GM23338 (cell line): Measurements from ENCODE around the gene CTAGE8. TPM values are rescaled to one million over a fixed set of nuclear protein-coding genes. Genes with fewer than 3 reads are reported as not detected.
A peak's percentile ranks its signal among the peaks of the same experiment; 100 is the strongest.
"Not testable (repeated sequence)": the region's sequence is repeated elsewhere in the genome, so short reads cannot be mapped to it uniquely, and the experiment has no call there.

ENCODE experiments used
- ATAC-seq: fragments of 200-7000 bp; cut with Tn5 transposase; 3 replicates; pipeline ENCODE4 v1.9.1; 2020
- DNase-seq: peaks from one replicate; pipeline ENCODE4 v3.0.0-alpha.2; 2015; ENCODE audit warnings: low spot score
- H2AFZ ChIP-seq: fragments of 200-600 bp; sonication (generic); 2 replicates; pipeline ENCODE4 v1.8.0; 2016; ENCODE audit warnings: antibody characterized with exemption, mild to moderate bottlenecking, moderate library complexity
- H3F3A ChIP-seq: fragments of 200-600 bp; sonication (generic); replicated peaks from 2 replicates; pipeline ENCODE4 v1.8.0; 2017; ENCODE audit warnings: antibody characterized with exemption, mixed run types, low read depth
- H3K27ac ChIP-seq: fragments of 200-600 bp; sonication (generic); 2 replicates; pipeline ENCODE4 v1.6.1; 2016; ENCODE audit warnings: low read depth
- H3K27me3 ChIP-seq: fragments of 200-600 bp; sonication (generic); 2 replicates; pipeline ENCODE4 v1.8.0; 2016; ENCODE audit warnings: mild to moderate bottlenecking, mixed run types, moderate library complexity; ENCODE audit not compliant: insufficient read depth
- H3K36me3 ChIP-seq: fragments of 200-600 bp; sonication (generic); 2 replicates; pipeline ENCODE4 v1.8.0; 2016; ENCODE audit warnings: mild to moderate bottlenecking; ENCODE audit not compliant: insufficient read depth
- H3K4me1 ChIP-seq: fragments of 200-600 bp; sonication (generic); 2 replicates; pipeline ENCODE4 v1.8.0; 2016; ENCODE audit warnings: mild to moderate bottlenecking, moderate library complexity; ENCODE audit not compliant: insufficient read depth
- H3K4me2 ChIP-seq: fragments of 200-600 bp; sonication (generic); 2 replicates; pipeline ENCODE4 v1.7.1; 2017; ENCODE audit warnings: mixed run types
- H3K4me3 ChIP-seq: fragments of 200-600 bp; sonication (generic); 2 replicates; pipeline ENCODE4 v1.6.1; 2016; ENCODE audit warnings: mixed run types
- H3K79me2 ChIP-seq: fragments of 200-600 bp; sonication (generic); replicated peaks from 2 replicates; pipeline ENCODE4 v1.8.0; 2017; ENCODE audit warnings: mild to moderate bottlenecking; ENCODE audit not compliant: insufficient read depth
- H3K9me2 ChIP-seq: fragments of 200-600 bp; sonication (generic); 2 replicates; pipeline ENCODE4 v1.8.0; 2017; ENCODE audit not compliant: insufficient read depth
- H4K20me1 ChIP-seq: fragments of 200-600 bp; sonication (generic); replicated peaks from 2 replicates; pipeline ENCODE4 v1.8.0; 2017; ENCODE audit warnings: mild to moderate bottlenecking; ENCODE audit not compliant: insufficient read depth
- H3K27ac Mint-ChIP-seq: 2 replicates; pipeline ENCODE4 v1.8.0; 2020; ENCODE audit warnings: inconsistent platforms, mild to moderate bottlenecking, moderate library complexity, mixed read lengths
- H3K27me3 Mint-ChIP-seq: 3 replicates; pipeline ENCODE4 v1.8.0; 2022; ENCODE audit warnings: low read depth, mild to moderate bottlenecking, moderate library complexity, mixed read lengths, inconsistent platforms; ENCODE audit not compliant: insufficient read depth, poor library complexity
- H3K36me3 Mint-ChIP-seq: 3 replicates; pipeline ENCODE4 v1.8.0; 2021; ENCODE audit warnings: low read depth, mild to moderate bottlenecking, inconsistent platforms, moderate library complexity, mixed read lengths
- H3K4me1 Mint-ChIP-seq: 3 replicates; pipeline ENCODE4 v1.8.0; 2020; ENCODE audit warnings: mild to moderate bottlenecking, inconsistent platforms, mixed read lengths
- H3K4me3 Mint-ChIP-seq: 3 replicates; pipeline ENCODE4 v1.8.0; 2021; ENCODE audit warnings: moderate library complexity, mild to moderate bottlenecking, inconsistent platforms, mixed read lengths
- H3K9me3 Mint-ChIP-seq: 3 replicates; pipeline ENCODE4 v1.8.0; 2020; ENCODE audit warnings: moderate library complexity, mild to moderate bottlenecking, inconsistent platforms, mixed read lengths
- ZNF114 ChIP-seq: fragments of 250-450 bp; sonication (Bioruptor Pico); IDR thresholded peaks from 2 replicates; pipeline ENCODE4 v1.5.0; 2020; ENCODE audit warnings: mild to moderate bottlenecking, moderate library complexity
- polyA plus RNA-seq: library from polyadenylated mRNA; unstranded; fragments of >200 nt; fragmentation: Nextera tagmentation; extraction: Ambion mirVana; gene quantifications from 2 replicates; pipeline ENCODE4 v1.2.1, GENCODE V29; 2016
- total RNA-seq: library from RNA; depleted of rRNA; stranded (reverse); fragments of >200 nt; shearing (Covaris generic); gene quantifications from 2 replicates; pipeline ENCODE4 v1.2.3, GENCODE V29; 2014
- TF ChIP-seq, protein P1 (sequence below): fragments of 250-450 bp; sonication (Bioruptor Pico); IDR thresholded peaks from 2 replicates; pipeline ENCODE4 v1.5.0; 2020; ENCODE audit warnings: mild to moderate bottlenecking, moderate library complexity

The CTAGE8 gene
- total and polyA plus RNA-seq, 2 experiments from 2014 or later: 0.52 to 3.1 TPM

DNA sequence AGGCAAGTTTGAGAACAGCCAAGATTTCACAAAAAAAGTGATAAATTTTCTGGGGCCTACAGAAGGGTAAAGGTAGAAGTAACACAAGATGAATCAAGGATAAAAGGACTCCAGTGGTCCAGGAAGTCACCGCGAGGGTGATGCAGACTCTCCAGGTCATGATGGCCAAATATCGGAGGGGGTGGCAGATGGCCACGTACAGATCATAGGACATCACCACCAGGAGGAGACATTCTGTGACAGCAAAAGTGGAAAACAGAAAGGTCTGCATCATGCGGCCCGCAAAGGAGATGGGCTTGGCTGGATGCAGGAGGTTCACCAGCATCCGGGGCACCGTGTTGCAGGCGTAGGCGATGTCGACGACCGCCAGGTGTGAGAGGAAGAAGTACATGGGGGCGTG, 10.0 kb downstream of the CTAGE8 start:
- H3K36me3 Mint-ChIP-seq, H3K27ac ChIP-seq, H3K27me3 Mint-ChIP-seq, H3K4me3 ChIP-seq, H3K27me3 ChIP-seq, ATAC-seq, H3K4me3 Mint-ChIP-seq, H3K9me2 ChIP-seq, H3K79me2 ChIP-seq, DNase-seq, H3K27ac Mint-ChIP-seq, H3K4me2 ChIP-seq, H3K9me3 Mint-ChIP-seq, H2AFZ ChIP-seq, H3K36me3 ChIP-seq, H4K20me1 ChIP-seq, H3F3A ChIP-seq: not testable (repeated sequence)
- H3K4me1 Mint-ChIP-seq: peaks cover 13% of the 10 kb centered on the region; the same call in 2 of the 3 replicates
- peaks cover 10% of the 10 kb centered on the region; the same call in 1 of the 2 replicates for H3K4me1 ChIP-seq

DNA sequence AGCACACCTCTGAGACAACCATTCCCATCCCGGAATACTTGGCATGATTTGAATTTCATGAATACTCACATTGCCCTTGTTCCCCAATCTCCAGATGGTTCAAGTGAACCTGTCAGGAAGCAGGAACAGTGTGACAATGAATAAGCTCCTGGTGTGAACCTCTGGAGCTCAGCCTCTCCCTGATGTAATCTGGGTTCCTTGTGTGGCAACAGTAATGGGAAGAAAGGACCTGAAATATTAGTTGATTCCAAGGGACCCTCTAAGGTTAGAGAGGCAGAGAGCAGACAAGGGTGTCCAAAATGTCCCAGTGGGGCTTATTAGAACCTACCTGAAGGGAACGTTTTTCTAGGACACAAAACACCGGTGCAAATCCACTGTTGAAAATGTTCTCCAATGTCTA, 13.0 kb downstream of the CTAGE8 start:
- no peaks in the 10 kb centered on the region for H3K27me3 ChIP-seq
- Mint-ChIP-seq H3K36me3 (no peaks in the 10 kb centered on the region), H3K27me3 (no peaks in the 10 kb centered on the region), H3K27ac (no peak overlapping the region), H3K9me3 (no peaks in the 10 kb centered on the region), H3K4me1 (peaks cover 13% of the 10 kb centered on the region; the same call in 2 of the 3 replicates), H3K4me3 (no peak overlapping the region)
- H3K36me3 ChIP-seq: no peaks in the 10 kb centered on the region
- H3K9me2 ChIP-seq: no peaks in the 10 kb centered on the region
- H3K27ac ChIP-seq: peak overlapping the region; percentile 80; the same call in 1 of the 2 replicates
- peak; percentile 57 for DNase-seq
- H3K79me2 ChIP-seq: no peaks in the 10 kb centered on the region
- peaks cover 10% of the 10 kb centered on the region; the same call in 1 of the 2 replicates for H3K4me1 ChIP-seq
- ATAC-seq: peak; percentile 29; the same call in 1 of the 3 replicates
- no peak overlapping the region for H3K4me3 ChIP-seq
- no peaks in the 10 kb centered on the region for H3F3A ChIP-seq
- H2AFZ ChIP-seq: no peak overlapping the region
- H3K4me2 ChIP-seq: no peak overlapping the region
- no peaks in the 10 kb centered on the region for H4K20me1 ChIP-seq
- TF ChIP-seq, protein P1, sequence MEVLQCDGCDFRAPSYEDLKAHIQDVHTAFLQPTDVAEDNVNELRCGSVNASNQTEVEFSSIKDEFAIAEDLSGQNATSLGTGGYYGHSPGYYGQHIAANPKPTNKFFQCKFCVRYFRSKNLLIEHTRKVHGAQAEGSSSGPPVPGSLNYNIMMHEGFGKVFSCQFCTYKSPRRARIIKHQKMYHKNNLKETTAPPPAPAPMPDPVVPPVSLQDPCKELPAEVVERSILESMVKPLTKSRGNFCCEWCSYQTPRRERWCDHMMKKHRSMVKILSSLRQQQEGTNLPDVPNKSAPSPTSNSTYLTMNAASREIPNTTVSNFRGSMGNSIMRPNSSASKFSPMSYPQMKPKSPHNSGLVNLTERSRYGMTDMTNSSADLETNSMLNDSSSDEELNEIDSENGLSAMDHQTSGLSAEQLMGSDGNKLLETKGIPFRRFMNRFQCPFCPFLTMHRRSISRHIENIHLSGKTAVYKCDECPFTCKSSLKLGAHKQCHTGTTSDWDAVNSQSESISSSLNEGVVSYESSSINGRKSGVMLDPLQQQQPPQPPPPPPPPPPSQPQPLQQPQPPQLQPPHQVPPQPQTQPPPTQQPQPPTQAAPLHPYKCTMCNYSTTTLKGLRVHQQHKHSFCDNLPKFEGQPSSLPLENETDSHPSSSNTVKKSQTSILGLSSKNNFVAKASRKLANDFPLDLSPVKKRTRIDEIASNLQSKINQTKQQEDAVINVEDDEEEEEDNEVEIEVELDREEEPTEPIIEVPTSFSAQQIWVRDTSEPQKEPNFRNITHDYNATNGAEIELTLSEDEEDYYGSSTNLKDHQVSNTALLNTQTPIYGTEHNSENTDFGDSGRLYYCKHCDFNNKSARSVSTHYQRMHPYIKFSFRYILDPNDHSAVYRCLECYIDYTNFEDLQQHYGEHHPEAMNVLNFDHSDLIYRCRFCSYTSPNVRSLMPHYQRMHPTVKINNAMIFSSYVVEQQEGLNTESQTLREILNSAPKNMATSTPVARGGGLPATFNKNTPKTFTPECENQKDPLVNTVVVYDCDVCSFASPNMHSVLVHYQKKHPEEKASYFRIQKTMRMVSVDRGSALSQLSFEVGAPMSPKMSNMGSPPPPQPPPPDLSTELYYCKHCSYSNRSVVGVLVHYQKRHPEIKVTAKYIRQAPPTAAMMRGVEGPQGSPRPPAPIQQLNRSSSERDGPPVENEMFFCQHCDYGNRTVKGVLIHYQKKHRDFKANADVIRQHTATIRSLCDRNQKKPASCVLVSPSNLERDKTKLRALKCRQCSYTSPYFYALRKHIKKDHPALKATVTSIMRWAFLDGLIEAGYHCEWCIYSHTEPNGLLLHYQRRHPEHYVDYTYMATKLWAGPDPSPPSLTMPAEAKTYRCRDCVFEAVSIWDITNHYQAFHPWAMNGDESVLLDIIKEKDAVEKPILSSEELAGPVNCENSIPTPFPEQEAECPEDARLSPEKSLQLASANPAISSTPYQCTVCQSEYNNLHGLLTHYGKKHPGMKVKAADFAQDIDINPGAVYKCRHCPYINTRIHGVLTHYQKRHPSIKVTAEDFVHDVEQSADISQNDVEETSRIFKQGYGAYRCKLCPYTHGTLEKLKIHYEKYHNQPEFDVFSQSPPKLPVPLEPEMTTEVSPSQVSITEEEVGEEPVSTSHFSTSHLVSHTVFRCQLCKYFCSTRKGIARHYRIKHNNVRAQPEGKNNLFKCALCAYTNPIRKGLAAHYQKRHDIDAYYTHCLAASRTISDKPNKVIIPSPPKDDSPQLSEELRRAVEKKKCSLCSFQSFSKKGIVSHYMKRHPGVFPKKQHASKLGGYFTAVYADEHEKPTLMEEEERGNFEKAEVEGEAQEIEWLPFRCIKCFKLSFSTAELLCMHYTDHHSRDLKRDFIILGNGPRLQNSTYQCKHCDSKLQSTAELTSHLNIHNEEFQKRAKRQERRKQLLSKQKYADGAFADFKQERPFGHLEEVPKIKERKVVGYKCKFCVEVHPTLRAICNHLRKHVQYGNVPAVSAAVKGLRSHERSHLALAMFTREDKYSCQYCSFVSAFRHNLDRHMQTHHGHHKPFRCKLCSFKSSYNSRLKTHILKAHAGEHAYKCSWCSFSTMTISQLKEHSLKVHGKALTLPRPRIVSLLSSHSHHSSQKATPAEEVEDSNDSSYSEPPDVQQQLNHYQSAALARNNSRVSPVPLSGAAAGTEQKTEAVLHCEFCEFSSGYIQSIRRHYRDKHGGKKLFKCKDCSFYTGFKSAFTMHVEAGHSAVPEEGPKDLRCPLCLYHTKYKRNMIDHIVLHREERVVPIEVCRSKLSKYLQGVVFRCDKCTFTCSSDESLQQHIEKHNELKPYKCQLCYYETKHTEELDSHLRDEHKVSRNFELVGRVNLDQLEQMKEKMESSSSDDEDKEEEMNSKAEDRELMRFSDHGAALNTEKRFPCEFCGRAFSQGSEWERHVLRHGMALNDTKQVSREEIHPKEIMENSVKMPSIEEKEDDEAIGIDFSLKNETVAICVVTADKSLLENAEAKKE: 0 out of 2 replicates have a peak, but pooled peaks have one; percentile 4
- no peak for TF ChIP-seq ZNF114 (CRISPR knock-in tag)
